HG03354 (cell line): ENCODE data around the gene MYO3B.

ENCODE experiments used
- ATAC-seq: cut with Tn5 transposase; IDR thresholded peaks from one replicate; pipeline ENCODE4 v1.9.1; 2021; ENCODE audit warnings: mild to moderate bottlenecking; ENCODE audit not compliant: unreplicated experiment, poor library complexity, severe bottlenecking

MYO3B gene

GRCh38 chr2:170484552-170484951 is 306.6 kb downstream of the MYO3B start:
- no peak for ATAC-seq

- no peak for ATAC-seq
Measured at GRCh38 chr2:170485254-170486026, 307.5 kb downstream of the MYO3B start.

- no peak for ATAC-seq
Measured at GRCh38 chr2:170486730-170487129, 308.8 kb downstream of the MYO3B start.

- ATAC-seq = no peak
Measured at GRCh38 chr2:170488807-170489206, 310.9 kb downstream of the MYO3B start.

- no peak for ATAC-seq
Measured at GRCh38 chr2:170492010-170492409, 314.1 kb downstream of the MYO3B start.

GRCh38 chr2:170493426-170494097 is 315.6 kb downstream of the MYO3B start:
- no peak for ATAC-seq

- no peak for ATAC-seq
Measured at GRCh38 chr2:170495896-170496295, 317.9 kb downstream of the MYO3B start.

- ATAC-seq = no peak
Measured at GRCh38 chr2:170498619-170499018, 320.7 kb downstream of the MYO3B start.

GRCh38 chr2:170500104-170500503 is 322.2 kb downstream of the MYO3B start:
- no peak for ATAC-seq

- no peak for ATAC-seq
Measured at GRCh38 chr2:170500770-170501169, 322.8 kb downstream of the MYO3B start.

- ATAC-seq = no peak
Measured at GRCh38 chr2:170501421-170502043, 323.6 kb downstream of the MYO3B start.

GRCh38 chr2:170502361-170503130 is 324.6 kb downstream of the MYO3B start:
- ATAC-seq = no peak

GRCh38 chr2:170503563-170503962 is 325.6 kb downstream of the MYO3B start:
- ATAC-seq = no peak

- no peak for ATAC-seq
Measured at GRCh38 chr2:170503971-170504809, 326.2 kb downstream of the MYO3B start.

- no peak for ATAC-seq
Measured at GRCh38 chr2:170504810-170505145, 326.8 kb downstream of the MYO3B start.

- no peak for ATAC-seq
Measured at GRCh38 chr2:170505631-170506275, 327.8 kb downstream of the MYO3B start.

- no peak for ATAC-seq
Measured at GRCh38 chr2:170509452-170510193, 331.7 kb downstream of the MYO3B start.

GRCh38 chr2:170512266-170512665 is 334.3 kb downstream of the MYO3B start:
- no peak for ATAC-seq
